T47D (cell line): Measurements from ENCODE around the gene DTNB.
"Not testable (repeated sequence)": the region's sequence is repeated elsewhere in the genome, so short reads cannot be mapped to it uniquely, and the experiment has no call there.

Experiments used
- DNase-seq, 2 experiments: peaks; one replicate each; pipeline versions ENCODE4 v3.0.0 to v3.0.0-alpha.2; 2011 to 2012; ENCODE audit warnings: low read depth in 1 of 2, low spot score in 1 of 2
- JUND ChIP-seq: IDR thresholded peaks from 2 replicates; pipeline ENCODE4 v1.6.1; 2012; ENCODE audit warnings: low read depth
- in situ Hi-C: cut with HindIII; loops from 2 replicates; pipeline ENCODE4 v1.10.0; 2016; ENCODE audit warnings: low sequenced_read_pairs, low pct_unique_long_range_greater_than_20kb

DTNB gene

GRCh38 chr2:25614711-25615110 lies 58.7 kb downstream of the DTNB start:
- TF ChIP-seq JUND, result no peak
- no peak for DNase-seq
- in situ Hi-C loops, result no loop called here

DNA sequence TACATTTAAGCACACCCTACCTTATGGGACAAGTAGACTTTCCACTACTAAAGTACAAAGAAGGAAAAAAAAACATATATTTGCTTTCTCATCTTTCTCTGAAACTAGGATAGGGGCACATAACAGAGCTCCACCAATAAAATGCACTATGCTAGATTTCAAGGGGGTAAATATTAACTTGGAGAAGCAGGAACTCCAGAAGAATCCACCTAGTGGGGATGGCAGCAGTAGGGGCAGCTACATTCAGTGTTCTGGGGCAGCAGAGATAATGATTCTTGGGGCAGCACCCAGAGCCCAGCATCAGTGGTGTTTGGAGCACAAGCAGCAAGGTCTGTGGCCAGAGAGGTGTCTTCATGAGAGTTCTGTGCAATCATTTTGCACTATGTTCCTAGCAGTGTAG lies 64.7 kb downstream of the DTNB start:
- no peak for TF ChIP-seq JUND
- DNase-seq, result no peak
- in situ Hi-C loops, result no loop called here

DNA sequence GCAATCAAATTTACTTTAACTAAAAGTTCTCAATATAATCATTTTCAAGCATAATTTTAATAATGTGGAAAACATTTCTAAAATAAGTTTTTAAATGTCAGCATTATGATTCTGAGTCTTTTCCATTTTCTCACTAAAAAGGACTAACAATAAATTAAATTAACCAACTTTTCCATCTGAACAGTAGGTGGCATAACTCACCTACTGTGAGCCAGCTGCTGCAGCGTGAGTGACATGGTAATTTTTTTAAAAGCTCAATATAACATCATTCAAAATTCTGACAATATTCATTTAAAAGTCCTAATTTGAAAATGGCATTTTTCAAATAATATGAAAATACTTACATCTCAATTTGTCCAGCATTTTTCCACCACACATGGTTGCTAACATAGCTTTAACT lies 66.5 kb downstream of the DTNB start:
- DNase-seq, result peak in 1 of 2 experiments; percentile 51
- TF ChIP-seq JUND, result no peak
- in situ Hi-C loops, result no loop called here

- in situ Hi-C loops, result no loop called here
- no peak for TF ChIP-seq JUND
- DNase-seq, result no peak
Observed at GRCh38 chr2:25602333-25602723, 71.0 kb downstream of the DTNB start.

GRCh38 chr2:25601711-25602332 lies 71.6 kb downstream of the DTNB start:
- in situ Hi-C loops, DNase-seq: not testable (repeated sequence)

DNA sequence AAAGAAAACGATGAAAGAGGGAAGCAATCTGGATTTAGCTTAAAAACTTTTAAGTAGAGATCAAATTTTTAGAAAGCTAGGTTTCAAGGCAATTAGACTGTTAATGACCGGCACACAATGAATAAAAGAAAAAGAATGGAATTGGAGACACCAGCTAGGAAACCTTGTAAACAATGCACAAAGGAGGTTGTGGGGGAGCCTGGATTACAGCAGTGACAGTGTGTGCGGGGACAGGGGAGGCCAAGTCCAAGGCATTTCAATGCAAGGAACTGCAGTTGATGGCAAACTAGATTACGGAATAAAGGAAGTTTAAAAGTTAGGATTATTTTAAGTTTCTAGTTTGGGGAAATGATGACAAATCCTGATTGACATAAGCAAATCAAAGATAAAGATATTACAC lies 74.5 kb downstream of the DTNB start:
- no peak for TF ChIP-seq JUND
- in situ Hi-C loops, result no loop called here
- no peak for DNase-seq

- DNase-seq, result no peak
- in situ Hi-C loops, result no loop called here
- no peak for TF ChIP-seq JUND
Observed at GRCh38 chr2:25598332-25598731, 75.0 kb downstream of the DTNB start.

GRCh38 chr2:25597881-25598280 lies 75.5 kb downstream of the DTNB start:
- TF ChIP-seq JUND, result no peak
- in situ Hi-C loops, result no loop called here
- DNase-seq, result no peak

DNA sequence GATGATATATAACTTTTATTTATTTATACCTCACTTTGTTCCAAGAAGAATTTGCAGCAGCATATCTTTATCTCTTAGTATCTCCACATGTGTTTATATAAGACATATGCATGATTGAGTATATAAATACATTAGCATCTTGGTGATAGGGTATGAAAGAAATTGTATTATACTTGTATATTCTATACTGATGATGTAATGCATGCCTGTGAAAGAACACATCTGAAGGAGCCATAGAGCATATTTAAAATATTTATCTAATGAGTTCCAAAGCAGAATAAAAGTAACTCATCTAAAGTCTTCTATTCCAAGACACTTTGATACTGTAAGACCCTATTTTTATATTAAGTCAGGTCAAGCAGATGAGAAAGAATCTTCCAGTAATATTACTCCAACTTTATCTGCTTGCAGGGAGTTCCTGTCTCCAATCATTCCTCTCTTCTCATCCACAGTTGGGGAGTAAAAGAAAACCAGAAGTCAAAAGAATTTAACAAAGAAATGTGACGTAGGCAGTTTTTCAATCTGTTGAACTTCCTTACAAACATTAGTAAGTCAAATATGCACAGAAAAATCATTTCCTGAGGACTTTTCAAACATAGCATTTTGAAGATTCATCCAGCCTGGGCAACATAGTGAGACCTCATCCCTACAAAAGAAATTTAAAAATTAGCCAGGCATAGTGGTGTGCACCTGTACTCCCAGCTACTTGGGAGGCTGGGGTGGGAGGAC lies 76.7 kb downstream of the DTNB start:
- DNase-seq, result no peak
- no peak for TF ChIP-seq JUND
- in situ Hi-C loops, result no loop called here

- in situ Hi-C loops, result no loop called here
- DNase-seq, result no peak
- TF ChIP-seq JUND, result no peak
Observed at GRCh38 chr2:25595393-25595792, 78.0 kb downstream of the DTNB start.

- in situ Hi-C loops, result no loop called here
- no peak for DNase-seq
- TF ChIP-seq JUND, result no peak
Observed at GRCh38 chr2:25594991-25595390, 78.4 kb downstream of the DTNB start.

- no peak for DNase-seq
- no peak for TF ChIP-seq JUND
- in situ Hi-C loops, result no loop called here
Observed at GRCh38 chr2:25592766-25593292, 80.5 kb downstream of the DTNB start.

- TF ChIP-seq JUND, result no peak
- no peak for DNase-seq
- in situ Hi-C loops, result no loop called here
Observed at GRCh38 chr2:25590921-25591505, 82.4 kb downstream of the DTNB start.
